ENCODE measurements around the gene ZNF578.

- TF ChIP-seq EZH2 (IDR thresholded peaks at IDR 0.05; ENCODE audit: low read length, unreplicated experiment) = no peak
- TF ChIP-seq CTCF (conservative IDR thresholded peaks at IDR 0.05; ENCODE audit: low read depth, low read length) = no peak
- no peak for TF ChIP-seq EZH2phosphoT487 (IDR thresholded peaks at IDR 0.05; ENCODE audit: borderline replicate concordance, low read length)
Measured at GRCh38 chr19:52453324-52454094, at the start of gene ZNF578.

Data from PC-3 (cell line).